Stimulated activated CD4-positive, alpha-beta T cell treated with anti-CD3 and anti-CD28 coated beads, TNF-alpha, amount 100 ng/mL, for 4 hours (primary cell): ENCODE data around the gene ACSM3.
"Not testable (repeated sequence)": the region's sequence is repeated elsewhere in the genome, so short reads cannot be mapped to it uniquely, and the experiment has no call there.

Experiments
- DNase-seq, 3 experiments: peaks; one replicate each; pipeline ENCODE4 v3.0.0-alpha.2; 2020; ENCODE audit warnings: low read depth in 3 of 3

Gene ACSM3

DNA sequence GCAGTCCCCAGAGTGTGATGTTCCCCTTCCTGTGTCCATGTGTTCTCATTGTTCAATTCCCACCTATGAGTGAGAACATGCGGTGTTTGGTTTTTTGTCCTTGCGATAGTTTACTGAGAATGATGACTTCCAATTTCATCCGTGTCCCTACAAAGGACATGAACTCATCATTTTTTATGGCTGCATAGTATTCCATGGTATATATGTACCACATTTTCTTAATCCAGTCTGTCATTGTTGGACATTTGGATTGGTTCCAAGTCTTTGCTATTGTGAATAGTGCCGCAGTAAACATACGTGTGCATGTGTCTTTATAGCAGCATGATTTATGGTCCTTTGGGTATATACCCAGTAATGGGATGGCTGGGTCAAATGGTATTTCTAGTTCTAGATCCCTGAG, 8.0 kb upstream of the ACSM3 start:
- DNase-seq = not testable (repeated sequence)

DNA sequence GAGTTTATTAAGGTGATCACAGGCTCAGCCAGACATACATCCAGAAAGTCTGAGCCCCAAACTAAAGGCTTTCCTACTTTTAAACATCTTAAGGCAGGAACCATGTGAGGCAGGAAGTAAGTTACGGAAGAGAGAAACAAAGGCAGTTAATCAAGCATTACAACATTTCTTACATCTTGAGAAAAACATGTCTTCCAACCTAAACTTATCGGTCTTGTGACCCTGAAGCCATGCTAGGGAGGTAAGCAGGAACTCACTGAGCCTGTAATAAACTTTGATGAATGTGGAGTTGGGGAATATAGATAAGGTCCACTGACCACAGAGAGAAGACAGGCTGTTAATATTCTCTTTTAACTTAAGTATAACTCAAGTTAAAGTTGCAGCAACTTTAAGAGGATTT, 3.5 kb upstream of the ACSM3 start:
- DNase-seq = no peak

DNA sequence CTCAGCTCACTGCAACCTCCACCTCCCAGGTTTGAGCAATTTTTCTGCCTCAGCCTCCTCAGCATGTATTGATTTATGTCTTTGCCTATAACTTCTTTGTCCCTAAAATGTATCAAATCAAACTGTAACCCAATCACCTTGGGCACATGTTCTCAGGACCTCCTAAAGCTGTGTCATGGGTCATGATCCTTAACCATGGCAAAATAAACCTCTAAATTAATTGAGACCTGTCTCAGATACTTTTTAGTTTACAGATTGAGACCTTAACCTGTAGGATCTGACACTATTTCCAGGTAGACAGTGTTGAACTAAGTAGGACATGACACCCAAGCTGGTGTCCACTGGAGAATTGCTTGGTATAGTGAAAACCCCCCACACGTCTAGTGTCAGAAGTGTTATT, 2.6 kb upstream of the ACSM3 start:
- no peak for DNase-seq

DNA sequence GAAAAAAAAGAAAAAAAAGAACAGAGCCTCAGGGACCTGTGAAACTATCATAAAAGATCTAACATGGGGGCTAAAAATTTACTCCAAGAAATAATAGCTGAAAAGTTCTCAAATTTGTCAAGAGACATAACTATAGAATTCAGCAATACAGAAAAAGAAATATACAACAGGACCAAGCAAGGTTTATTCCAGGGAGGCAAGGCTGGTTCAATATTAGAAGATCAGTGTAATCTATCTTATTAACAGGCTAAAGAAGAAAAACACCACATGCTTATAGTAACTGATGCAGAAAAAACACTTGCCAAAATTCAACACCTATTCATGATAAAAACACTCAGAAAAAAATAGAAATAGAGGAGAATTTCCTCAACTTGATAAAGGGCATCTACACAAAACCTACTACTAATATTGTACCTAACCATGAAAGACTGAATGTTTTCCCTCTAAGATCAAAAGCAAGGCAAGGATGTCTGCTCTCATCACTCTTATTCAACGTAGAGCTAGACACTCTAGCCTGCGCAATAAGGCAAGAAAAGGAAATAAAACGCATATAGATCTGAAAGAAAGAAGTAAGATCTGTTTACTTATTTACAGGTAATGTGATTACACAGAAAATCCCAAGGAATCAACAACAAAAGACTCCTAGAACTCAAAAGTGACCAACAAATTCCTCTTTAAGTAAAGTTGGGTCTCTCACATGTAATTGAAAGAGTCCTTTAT, 1.2 kb upstream of the ACSM3 start:
- no peak for DNase-seq

DNA sequence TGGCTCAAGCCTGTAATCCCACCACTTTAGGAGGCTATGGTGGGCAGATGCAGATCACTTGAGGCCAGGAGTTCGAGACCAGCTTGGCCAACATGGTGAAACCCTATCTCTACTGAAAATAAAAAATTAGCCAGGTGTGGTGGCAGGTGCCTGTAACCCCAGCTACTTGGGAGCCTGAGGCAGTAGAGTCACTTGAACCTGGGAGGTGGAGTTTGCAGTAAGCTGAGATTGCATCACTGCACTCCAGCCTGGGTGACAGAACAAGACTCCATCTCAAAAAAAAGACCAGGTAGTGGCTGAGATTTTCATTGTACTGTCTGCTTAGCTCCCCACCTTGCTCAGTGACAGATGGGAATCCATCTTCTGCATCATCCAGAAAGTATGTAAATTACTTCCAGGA, 634 bp downstream of the ACSM3 start:
- DNase-seq = not testable (repeated sequence)

DNA sequence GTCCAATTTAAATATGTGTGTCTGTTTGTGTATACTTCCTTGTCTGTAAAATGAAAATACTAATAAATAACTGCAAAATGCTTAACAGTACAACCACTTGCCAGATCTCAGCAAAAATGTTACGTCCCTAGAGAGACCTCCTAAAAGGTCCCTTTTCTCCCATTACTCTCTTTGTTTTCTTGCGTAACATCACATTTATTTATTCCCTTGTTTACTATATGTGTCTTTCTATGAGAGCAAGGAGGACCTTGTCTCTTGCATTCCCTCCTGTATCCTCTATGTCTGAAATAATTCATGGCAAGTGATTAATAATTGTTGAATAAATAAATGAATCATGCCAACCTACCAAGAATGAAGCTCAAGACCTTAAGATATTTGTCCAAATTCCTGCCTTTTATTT, 1.9 kb downstream of the ACSM3 start:
- no peak for DNase-seq

DNA sequence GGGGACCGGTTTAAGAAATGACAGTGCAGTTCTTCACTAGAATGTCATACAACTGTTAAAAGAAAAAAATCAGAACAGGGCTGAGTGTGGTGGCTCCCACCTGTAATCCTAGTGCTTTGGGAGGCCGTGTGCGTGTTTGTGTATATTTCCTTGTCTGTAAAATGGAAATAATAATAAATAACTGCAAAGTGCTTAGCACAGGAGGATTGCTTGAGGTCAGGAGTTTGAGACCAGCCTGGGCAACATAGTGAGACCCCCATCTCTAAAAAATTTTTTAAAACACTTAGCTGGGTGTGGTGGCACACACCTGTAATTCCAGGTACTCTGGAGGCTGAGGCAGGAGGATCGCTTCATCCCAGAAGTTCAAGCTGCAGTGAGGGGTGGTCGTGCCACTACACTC, 2.5 kb downstream of the ACSM3 start:
- no peak for DNase-seq

DNA sequence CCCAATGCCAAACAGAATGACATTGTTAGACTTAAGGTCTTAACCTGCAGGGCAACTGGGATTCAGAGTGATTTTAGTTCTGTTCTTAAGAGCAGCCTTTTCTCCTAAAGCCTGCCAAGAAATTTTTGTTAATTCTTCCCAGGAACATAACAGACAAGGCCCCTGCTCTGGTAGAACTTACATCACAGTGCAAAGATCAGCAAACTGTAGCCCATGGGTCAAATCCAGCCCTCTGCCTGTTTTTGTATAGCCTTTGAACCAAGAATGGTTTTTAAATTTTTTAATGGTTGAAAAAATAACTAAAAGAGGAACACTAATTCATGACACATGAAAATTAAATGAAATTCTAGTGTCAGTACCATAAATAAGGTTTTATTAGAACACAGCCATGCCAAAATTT, 3.8 kb downstream of the ACSM3 start:
- no peak for DNase-seq

DNA sequence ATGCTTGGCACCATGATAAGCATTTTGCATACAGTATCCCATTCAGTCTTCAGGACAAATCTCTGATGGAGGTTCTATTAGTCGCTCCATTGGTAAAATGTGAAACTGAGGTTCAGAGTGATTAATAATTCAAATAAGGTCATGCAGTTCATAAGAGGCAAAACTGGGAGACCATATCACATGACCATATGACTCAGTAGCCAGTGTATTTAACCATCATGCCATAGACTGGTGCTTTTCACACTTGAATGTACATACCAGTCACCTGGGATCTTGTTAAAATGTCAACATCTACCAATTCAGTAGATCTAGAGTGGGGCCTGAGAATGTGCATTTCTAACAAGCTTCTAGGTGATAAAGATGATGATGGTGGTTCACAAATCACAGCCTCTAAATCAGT, 4.3 kb downstream of the ACSM3 start:
- DNase-seq = no peak

DNA sequence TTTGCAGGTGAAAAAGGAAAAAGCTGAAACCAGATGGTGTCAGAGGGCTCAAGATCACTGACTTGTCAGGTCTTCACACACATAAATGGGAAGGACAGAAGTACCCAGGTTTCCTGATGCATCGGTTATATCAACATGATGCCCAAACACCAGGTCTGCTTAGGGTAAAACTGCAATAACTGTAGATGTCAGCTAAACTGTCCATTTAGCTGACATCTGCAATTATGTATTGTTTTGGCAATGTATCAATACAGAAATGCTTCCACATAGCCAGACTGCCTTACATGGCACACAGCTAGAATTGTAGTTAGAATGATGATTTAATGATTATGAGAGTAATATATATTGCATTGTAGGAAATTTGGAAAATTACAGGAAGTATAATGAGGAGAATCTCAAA, 5.0 kb downstream of the ACSM3 start:
- DNase-seq = no peak

DNA sequence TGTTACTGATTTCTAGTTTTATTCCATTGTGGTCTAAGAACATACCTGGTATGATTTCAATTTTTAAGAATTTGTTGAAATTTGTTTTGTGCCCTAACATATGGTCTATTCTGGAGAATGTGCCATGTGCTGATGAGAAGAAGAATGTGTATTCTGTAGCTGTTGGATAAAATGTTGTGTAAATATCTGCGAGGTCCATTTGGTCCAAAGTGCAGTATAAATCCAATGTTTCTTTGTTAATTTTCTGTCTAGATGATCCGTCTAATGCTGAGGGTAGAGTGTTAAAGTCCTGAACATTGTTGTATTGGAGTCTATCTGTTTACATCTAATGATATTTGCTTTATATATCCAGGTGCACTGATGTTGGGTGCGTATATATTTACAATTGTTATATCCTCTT, 9.9 kb downstream of the ACSM3 start:
- DNase-seq = no peak

DNA sequence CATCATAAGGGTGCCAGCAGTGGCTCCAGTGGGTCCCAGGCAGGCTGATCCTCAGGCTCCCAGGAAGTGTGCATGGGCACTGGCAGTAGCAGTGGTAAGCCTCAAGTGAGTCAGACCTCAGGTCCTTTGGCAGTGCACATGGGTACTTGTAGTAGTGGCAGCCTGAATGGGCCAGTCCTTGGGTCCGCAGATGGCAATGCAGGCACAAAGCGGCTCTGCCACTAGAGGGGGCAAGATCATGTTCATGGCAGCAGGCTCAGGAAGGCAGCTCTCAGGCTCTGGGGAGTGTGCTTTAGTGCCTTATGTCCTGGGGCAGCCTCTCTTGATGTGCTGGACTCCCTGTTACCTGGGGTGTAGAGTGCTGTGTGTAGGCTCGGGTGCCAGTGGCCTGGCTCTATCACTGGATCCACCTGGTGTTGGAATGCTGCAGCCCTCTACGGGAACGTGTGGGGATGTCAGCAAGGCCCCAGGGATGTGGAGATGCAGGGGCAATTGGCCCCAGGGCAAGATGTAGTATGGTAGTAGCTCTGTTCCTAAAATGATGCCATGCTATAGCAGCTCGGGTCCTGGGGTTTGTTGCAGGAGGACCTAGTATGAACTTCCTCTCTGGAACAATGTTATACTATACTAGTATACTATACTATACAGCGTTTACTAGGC, 11.0 kb downstream of the ACSM3 start:
- peak; percentile 14 to 33 (median 32) for DNase-seq

DNA sequence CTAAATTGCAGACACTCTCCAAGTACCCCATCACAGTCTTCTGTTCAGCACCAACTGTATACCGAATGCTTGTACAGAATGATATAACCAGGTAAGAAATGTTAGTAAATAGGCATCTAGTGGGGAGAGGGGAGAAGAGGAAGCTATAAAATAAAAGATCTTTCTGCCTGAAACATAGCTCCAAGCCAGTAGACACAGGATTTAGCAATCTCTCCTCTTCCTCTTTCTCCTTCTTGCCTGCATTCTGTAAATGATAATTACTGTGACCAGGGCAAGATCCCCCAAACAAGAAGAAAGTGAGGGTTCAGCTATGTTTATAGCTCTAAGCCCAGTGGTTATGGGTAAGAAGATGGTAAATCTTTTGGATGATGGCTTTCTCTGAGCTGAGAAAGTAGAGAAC, 17.9 kb downstream of the ACSM3 start:
- no peak for DNase-seq

DNA sequence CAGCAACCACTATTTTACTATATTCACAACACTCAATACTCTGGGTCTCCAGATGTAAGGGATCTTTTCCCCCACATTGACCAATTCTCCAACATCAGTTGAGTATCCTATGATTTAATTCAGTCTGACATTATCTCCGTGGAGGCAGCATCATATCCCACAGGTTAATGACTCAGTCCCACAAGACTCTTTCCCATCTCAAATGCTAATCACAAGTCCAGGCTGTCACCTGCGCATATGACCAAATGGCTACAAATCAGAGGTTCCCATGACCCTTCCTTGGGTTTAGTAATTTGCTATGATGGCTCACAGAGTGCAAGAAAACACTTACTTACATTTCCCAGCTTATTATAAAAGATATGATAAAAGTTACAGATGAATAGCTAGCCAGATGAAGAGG, 18.7 kb downstream of the ACSM3 start:
- DNase-seq = no peak

DNA sequence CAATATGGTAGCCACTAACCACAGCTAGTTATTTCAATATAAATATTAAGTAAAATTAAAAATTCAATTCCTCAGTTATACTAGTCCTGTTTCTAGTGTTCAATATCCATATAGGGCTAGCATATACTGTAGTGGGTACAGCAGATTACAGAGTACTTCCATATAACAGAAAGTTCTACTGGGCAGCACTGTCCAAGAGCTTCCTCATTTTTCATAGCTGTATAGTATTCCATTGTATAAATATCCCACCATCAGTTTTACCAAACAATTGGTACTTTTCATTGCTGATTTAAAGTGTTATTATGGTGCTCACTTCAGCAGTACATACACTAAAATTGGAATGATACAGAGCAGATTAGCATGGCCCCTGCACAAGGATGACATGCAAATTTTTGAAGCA, 20.4 kb downstream of the ACSM3 start:
- no peak for DNase-seq

DNA sequence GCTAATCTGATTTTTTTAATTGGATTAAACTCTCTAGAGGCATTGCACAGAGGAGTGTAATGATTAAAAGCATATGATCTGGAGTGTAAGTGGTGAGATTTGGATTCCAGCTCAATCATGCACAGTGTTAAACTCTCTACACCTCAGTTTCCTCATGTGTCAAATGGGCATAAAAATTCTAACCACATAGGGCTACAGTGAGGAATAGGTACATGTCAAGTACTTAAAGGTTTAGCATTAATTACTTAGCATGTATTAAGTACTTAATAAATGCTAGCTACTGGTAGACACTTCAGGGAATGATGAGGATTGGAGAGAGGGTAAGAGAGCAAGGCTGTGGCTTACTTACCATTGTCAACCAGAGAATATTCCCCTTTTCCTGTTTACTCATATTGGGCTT, 25.3 kb downstream of the ACSM3 start:
- no peak for DNase-seq

DNA sequence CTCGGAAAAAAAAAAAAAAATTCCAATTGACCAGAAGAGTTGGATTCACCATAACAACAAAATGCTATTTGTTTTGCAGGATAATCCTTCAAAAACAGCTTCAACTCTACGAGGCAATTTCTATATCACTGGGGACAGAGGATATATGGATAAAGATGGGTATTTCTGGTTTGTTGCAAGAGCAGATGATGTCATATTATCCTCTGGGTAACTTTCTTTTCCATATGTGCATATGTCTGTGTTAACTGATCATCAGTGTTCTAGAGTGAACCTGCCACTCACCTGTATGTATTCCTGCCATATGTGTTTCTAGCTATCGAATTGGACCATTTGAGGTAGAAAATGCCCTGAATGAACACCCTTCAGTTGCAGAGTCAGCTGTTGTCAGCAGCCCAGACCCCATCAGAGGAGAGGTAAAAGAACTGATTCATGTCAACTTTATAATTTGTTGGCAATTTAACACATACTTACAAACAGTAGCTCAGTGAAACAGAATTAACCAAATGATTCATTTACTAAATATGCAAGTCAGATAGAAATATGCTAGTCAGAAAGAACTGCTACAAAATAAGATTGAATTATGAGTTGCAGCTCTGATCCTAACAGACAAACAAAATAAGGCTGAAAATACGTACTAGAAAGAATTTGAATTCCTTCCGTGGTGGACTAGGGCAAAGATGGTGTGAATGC, 28.3 kb downstream of the ACSM3 start:
- no peak for DNase-seq

DNA sequence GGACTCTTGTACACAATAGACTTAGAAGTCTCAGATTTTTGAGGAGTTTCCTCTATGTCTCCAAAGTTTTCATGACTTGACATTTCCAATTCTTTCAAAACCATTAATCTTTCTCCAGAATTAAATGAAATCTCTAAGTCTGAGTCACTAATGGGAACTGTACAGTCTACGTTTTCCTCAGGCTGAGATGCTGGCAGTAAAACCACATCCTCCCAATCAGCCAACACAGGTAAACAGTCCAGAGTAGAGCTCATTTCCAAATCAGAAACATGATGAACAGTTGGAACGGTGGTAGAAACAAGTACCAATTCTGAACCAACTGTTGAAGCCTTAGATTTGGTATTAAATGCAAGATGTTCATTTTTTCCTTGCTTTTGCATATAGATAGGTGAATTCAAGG, 34.5 kb downstream of the ACSM3 start:
- DNase-seq = no peak

DNA sequence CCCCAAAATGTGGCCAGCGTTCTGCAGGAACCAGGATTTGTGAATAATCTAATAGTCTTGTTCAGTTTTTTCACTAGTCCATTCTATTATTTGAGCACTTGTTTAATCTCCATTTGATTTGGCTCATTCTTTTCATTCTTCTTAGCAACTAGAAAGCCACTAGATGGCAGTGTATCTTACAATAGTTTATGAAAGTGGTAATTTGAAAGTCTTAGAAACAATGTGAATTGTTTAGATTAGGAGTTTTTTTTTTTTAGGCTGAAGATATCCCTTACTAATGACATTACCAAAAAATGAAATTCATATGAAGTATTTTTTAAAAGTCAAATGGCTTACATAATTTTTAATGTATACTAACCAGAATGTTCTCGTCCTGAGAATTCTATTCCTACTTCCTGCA, 35.8 kb downstream of the ACSM3 start:
- DNase-seq = no peak

DNA sequence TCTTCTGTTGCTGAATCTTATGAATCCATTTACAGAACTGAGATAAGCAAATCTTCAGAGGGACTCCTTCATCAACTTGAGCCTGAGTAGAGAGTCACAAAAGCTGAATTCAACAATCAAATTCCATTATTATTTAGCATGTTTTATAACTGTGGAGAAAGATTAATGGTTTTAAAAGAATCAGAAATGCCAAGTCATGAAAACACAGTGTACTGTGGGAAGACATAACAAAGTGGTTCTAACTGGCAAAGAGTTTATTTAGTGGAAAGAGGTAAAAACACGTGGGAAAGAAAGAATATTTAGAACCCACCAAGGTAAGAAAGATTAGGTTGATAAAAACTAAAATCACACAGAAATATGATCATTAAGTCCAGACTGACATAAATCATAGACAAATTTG, 37.5 kb downstream of the ACSM3 start:
- no peak for DNase-seq

DNA sequence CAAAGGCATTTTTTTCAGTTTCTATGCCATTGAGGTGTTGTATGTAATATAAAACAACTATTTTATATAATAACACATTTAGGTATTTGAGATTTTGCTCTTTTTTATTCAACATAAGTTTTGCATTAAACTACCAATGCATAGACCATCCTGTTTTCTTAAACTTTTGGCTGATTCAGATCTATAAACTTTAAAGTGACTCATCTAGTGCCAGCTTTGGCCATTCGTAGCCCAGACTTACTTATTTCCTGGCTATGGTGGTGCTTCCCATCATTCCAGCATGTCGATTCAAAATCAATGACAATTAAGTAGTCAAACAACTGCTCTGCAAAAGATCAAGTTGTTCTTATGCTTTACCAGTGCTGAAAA, 39.4 kb downstream of the ACSM3 start:
- DNase-seq = no peak

DNA sequence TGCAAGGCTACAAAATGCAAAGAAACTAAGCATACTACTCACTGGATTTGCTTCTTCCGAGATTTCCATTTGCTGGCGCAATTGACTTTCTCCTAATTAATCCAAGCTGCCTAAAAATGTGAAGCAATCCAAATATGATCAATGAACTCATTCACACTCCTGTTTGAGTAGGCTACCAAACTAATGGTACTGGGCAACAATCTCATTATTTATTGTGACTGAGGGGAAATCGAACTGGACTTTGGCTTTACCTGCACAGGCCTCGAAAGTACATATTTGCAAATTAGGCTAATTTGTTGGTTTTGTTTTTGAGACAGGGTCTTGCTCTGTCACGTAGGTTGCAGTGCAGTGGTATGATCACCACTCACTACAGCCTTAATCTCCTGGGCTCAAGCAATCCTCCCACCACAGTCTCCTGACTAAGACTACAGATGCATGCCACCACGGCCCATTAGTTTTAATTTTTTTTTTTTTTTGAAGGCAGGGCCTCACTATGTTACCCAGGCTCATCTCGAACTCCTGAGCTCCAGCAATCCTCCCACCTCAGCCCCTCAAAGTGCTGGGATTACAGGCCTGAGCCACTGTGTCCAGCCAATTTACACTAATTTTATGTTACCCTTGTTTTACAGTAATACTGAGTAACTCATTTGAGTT, 39.9 kb downstream of the ACSM3 start:
- no peak for DNase-seq

DNA sequence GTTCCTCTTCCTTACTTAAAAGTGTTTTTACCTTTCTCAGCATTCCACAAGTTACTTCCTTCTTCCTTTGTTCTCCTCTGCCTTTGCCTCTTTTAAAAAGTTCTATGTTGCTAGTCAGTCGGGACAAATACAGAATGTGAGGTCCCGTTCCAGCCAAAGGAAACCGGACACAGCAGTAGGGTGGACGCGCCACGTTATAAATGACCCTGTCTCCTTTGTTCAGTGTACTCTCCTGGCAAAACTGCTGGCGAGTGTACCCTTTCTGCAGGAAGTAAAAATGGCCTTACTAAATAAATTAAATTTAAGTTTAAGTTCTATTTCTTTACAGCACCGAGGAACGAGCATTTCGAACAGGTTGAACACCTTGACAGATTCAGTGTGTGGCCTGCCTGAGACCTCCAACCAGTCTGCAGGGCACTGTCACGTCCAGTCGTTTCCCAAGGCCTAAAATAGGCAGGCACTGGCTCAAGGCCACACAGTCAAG, 41.9 kb downstream of the ACSM3 start:
- DNase-seq = not testable (repeated sequence)
